ENCODE data around the gene SPTLC2.

SPTLC2 gene

DNA sequence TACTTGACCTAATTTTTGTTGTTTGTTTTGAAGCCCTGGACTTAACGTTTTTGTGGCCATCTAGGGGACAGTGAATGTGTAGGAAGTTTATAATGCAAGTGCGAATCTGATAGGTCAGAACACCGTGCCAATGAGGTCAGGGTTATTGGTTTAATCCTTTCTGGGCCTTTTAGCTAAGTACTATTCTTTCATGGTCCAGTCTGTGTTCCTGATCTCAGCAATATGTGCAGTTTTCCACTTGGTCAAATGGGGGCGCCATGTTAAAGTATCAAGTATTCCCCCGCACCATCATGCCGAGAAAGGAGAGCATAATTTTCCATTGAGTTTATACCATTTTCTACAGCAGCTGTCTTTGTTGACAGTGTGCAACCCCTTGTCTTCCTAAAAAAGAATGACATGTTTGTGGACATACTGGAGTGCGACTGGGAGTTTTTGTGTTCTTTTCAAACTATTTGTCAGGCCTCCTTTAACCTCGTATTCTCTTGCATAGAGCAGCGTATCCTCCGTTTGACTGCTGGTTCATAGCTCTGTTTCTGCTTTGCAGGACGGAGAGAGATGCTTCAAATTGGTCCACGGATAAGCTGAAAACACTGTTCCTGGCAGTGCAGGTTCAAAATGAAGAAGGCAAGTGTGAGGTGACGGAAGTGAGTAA, 157.2 kb downstream of the SPTLC2 start:
- DNase-seq (ENCODE audit: low read depth, low spot score) = peak; percentile 81
- TF ChIP-seq CTCF (IDR thresholded peaks at IDR 0.05; ENCODE audit: low read depth, low read length) = peak; percentile 81
- in situ Hi-C loops (cut with HindIII; ENCODE audit: low sequenced_read_pairs) = no loop called here
- peak overlapping the region; percentile 99 for H3K4me3 ChIP-seq (ENCODE audit: low read depth, low read length)

- no peak for TF ChIP-seq CTCF (IDR thresholded peaks at IDR 0.05; ENCODE audit: low read depth, low read length)
- in situ Hi-C loops (cut with HindIII; ENCODE audit: low sequenced_read_pairs) = no loop called here
- DNase-seq (ENCODE audit: low read depth, low spot score) = peak; percentile 9
- peak overlapping the region; percentile 99 for H3K4me3 ChIP-seq (ENCODE audit: low read depth, low read length)
These were observed 158.0 kb downstream of the SPTLC2 start for GRCh38 chr14:77458249-77458950.

DNA sequence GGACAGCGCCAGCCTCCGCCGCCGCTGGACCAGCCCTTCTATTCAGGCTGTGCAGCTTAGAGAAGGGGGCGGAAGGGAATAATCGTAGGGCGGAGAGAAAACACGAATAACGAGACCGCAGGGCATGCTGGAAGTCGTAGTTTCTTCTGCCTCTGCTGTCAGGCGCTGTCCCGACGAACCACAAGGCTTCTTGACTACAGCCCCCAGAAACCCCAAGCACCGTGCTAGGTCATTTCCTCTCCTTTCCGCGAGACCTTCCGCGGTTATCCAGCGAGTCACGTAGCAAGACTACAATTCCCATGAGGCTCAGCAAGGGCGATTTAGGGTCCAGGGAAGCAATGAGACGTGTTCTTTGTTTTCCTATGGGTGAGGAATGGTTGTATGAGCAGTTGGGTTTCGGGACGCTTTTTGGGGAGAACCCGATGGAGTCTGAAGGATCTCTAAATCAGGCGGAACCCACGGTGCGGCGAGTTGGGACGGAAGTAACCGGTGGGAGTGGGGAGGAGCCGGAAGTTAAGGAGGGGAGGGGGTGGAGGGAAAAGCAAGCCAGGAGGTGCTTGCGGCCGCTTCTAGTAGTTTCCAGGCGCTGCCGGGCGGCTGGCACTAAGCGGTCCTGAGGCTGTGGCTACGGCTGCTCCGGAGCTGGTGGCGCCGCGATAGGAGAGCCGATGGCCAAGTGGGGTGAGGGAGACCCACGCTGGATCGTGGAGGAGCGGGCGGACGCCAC, 158.8 kb downstream of the SPTLC2 start, which contains the start of the genes AHSA1 and VIPAS39:
TSS of gene AHSA1 (plus strand) at position 572 of the 727 bp plus-strand sequence. CDS start at position 669, 97 bp downstream.
TSS of gene VIPAS39 (minus strand) at position 80 of the 727 bp plus-strand sequence. CDS start 3,499 bp downstream, outside the sequence.
- in situ Hi-C loops (cut with HindIII; ENCODE audit: low sequenced_read_pairs) = no loop called here
- no peak for TF ChIP-seq CTCF (IDR thresholded peaks at IDR 0.05; ENCODE audit: low read depth, low read length)

DNA sequence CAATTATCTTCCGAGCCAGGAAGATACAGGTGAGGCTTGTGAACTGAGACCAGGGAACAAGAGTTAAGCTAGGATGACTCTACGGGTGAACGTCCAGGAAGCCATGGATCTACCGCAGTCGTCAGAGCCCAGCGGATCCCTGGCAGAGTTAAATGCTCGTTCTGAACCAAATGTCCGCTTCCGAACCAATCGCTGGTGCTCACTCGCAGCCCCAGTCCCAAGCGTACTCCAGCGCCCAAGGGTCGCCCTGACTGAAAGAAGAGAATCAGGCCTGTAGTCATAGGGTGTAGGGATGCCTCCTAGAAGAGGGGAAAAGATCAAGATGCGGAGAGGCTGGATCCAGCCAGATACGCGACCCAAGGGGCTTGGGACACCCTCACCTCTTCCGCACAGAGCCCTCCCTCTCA, 159.3 kb downstream of the SPTLC2 start:
- no peak for TF ChIP-seq CTCF (IDR thresholded peaks at IDR 0.05; ENCODE audit: low read depth, low read length)
- peak overlapping the region; percentile 99 for H3K4me3 ChIP-seq (ENCODE audit: low read depth, low read length)
- no peak for DNase-seq (ENCODE audit: low read depth, low spot score)
- in situ Hi-C loops (cut with HindIII; ENCODE audit: low sequenced_read_pairs) = no loop called here

More for the DNA sequence above, 158.8 kb downstream of the SPTLC2 start, which contains the start of the genes AHSA1 and VIPAS39:
- peak within 1 kb of the TSS; percentile 99 for H3K4me3 ChIP-seq (ENCODE audit: low read depth, low read length)
- peak; percentile 99 for DNase-seq (ENCODE audit: low read depth, low spot score)

Measured in astrocyte of the spinal cord (primary cell).